GM19193 (cell line): ENCODE results near the gene CAMK1D.

Experiments
- POLR2A ChIP-seq: IDR thresholded peaks from 4 replicates; pipeline ENCODE4 v1.6.1; 2011; ENCODE audit not compliant: insufficient read depth, insufficient read length; ENCODE audit errors: extremely low read depth

CAMK1D gene

DNA sequence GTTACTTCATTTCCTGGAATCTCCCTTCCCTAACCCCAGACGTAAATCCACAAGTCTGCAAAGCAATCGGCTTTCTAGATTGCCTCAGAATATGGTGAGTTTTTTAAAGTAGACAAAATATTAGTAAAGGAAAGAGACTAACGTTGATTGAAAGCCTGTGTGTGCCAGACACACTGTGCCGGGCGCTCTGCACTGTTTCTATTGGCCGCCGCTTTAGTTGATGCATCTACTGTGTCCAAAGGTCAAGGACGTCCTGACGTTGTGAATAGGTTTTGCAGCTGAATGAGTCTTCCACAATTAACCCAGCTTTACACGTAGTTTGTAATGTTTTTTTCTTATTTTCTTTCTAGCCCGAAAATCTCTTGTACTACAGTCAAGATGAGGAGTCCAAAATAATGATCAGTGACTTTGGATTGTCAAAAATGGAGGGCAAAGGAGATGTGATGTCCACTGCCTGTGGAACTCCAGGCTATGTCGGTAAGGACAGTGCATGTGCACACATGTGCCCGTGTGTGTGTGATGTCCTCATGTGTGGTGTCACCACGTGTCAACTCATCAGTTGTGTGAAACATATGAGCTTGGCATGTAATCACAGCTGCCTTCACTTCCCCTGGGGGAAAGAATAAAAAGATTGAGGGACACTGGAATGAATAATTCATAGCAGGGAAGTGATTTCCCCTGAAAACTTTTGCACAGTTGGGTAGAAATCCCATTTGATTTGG, 420.1 kb downstream of the CAMK1D start:
- no peak for TF ChIP-seq POLR2A

DNA sequence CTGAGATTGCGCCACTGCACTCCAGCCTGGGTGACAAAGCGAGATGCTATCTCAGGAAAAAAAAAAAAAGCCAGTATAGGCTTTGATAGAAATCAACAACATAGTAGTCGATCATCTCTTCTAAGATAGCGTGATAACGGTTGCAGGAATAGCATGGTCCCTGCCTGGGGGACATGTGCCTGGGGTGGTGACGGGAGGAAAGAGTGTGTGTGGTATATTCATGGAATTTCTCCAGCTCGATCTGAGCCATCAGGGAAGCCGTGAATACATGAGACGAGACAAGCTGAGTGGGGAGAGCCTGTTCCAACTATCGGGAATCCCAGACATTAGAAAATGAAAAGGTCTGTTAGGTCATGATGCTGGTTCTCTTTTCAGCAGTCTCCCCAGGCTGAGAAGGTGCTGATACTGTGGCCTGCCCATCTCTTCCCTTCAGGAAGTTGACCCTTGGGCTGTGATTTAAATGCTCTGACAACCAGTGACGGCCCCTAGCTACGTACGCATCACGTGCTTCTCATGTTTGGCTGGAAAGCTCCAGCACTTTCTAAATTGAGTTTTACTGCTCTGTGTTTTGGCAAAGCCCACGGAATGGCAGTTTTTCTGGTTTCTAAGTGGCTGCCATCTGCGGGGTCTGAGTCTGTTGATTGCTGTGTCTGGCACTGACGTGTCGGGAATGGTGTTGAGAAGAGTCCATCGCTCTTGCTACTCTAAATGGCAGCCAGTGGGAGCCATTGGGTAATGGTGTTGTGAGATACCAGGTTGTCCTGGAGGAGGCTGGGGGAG, 422.8 kb downstream of the CAMK1D start:
- TF ChIP-seq POLR2A = no peak

DNA sequence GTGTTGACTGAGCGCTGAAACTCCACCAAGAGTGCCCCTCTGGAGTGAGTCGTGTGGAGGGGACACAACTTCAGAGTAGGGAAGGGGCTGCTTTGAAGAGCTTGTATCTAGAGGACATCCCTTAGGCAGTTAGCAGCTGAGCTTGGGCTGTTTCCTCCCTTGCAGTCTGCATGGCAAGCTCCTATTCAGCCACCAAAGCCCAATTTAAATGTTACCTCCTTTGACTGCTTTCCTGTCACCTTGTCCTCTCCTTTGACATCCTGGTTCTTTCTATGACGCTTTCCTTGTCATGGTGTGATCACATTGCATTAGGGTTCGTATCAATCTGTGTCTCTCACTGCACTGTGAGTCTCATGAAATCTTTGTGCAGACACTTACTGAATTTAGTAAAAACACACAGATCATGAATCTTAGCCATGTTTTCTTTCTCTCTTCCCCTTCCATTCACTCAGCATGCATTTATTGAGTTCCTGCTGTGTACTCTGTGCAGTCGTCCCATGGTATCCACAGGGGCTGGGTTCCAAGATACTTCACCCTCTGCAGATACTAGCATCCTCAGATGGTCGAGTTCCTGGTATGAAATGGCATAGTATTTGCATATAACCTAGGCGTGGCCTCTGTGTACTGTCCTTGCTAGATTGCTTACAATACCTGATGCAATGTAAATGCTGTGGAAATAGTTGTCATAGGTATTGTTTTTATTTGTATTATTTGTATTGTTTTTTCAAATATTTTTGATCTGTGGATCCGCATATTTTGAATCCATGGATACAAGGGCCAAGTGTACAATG, 423.6 kb downstream of the CAMK1D start:
- TF ChIP-seq POLR2A = no peak

- TF ChIP-seq POLR2A = no peak
Observed at GRCh38 chr10:12774204-12774894, 425.0 kb downstream of the CAMK1D start.

- no peak for TF ChIP-seq POLR2A
Observed at GRCh38 chr10:12777840-12778585, 428.7 kb downstream of the CAMK1D start.

DNA sequence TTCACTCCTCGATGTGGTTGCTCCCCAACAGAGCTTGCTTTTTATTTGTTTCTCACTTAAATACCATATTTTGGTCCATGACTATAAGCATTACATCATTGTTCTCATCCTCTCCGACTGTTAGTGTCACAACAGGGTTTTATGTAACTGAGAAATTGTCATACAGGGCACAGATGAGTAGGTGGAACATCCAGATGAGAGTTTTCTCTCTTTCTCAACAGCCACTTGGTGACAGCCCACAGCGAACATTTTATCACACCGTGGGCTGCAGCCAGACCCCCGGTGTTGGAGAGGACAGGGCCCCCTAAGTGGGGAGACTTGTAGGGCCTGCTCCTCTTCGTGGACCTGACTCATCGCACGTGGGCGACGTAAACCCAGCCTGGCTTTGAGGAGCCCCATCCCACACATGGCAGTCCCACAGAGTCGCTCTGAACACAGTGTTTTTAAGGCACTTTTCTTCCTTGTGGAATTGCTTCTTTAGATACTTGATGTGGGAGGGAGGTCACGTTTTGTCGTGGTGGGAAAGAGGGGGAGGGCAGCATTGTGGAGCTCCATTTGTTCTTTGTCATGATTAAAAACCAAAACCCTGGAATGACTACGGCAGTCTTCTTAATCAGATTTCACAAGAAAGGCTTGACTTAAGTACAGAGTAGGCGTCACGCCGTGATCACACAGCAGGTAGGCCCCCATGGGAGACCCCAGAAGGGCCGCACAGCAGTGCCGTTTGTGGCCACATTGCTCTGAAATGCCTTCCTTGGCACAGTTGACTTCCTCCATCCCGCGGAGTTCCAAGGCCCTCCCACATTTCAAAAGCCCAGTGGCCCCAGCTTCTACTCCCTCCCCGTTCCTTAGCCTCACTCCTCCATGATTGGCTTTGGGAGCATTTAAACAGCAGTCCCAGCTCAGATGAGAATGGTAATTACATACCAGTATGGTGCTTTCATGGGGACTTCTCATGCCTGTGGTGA, 431.6 kb downstream of the CAMK1D start:
- TF ChIP-seq POLR2A = no peak

DNA sequence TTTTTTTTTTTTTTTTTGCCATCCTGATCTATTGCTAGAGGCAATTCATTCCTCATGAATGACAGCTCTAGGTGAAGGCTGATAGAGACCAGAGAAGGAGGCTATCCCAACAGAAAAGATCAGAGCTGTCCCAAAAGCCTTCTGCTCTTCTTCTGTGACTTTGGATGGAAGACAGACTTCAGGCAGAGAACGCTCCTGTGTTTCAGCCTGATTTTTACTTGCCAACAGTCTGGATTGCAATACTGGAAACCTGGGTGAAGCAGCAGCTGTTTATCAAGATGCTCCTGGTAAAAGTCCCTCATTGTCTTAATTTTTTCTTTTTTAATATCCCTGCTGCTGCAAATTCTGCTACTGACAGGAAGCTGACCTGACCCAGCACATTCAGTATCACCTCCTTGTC, 432.6 kb downstream of the CAMK1D start:
- TF ChIP-seq POLR2A = no peak

DNA sequence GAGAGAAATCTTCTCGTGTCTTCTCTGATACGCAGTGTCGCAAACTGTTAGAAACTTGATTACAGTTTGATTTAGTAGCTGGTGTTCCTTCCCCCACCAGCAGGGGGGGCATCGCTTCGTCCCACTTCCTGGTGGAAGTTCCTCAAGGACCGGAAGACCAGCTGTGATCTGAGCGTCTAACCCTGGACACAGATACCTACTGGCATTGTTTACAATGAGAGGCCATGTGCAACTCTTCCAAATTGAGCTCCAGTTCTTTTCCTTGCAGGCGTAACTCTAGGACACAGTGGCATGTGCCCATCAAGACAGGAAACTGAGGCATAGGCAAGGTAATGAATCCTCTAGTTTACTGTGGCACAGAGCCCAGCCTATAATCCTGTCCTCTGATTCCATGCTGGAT, 433.2 kb downstream of the CAMK1D start:
- no peak for TF ChIP-seq POLR2A

GRCh38 chr10:12783293-12783692, 433.9 kb downstream of the CAMK1D start:
- no peak for TF ChIP-seq POLR2A

GRCh38 chr10:12784646-12785045, 435.3 kb downstream of the CAMK1D start:
- no peak for TF ChIP-seq POLR2A

DNA sequence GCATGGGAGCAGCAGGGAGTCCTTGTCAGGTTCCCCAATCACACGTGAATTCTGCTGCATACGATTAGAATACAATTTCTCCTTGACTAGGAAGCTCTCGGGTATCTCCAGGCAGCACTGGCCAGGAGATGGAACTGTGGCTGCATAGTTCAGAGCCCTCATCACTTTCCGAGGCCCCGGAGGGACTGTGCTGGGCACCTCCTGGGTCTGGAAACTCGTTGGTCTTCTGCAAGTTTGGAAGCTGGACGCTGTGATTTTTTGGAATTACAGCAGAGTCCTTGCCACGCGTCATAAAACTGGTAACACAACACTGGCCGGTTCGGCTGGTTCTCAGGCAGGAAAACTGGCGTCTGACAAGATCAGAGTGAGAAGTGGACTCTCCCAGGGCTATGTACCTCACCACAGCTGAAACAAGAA, 436.1 kb downstream of the CAMK1D start:
- TF ChIP-seq POLR2A = no peak

DNA sequence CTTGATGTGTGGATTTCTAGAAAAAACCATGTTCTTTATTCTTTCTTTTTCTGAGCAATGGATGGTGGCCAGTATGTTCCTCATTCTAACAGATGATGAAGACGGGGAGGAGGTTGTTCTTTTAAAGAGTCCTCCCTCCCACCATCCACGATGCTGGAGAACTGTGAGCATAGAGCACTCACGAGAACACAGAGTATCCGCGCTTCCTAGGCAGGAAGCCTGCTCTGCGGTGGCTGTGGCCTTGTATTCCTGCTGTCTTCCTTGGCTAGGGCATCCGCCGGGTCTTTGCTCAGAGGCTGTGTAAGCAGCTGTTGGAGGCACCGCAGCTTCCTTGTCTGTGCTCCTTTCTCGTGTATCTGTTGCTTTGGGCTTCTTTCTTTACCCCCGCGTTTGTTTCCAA, 437.9 kb downstream of the CAMK1D start:
- TF ChIP-seq POLR2A = no peak

DNA sequence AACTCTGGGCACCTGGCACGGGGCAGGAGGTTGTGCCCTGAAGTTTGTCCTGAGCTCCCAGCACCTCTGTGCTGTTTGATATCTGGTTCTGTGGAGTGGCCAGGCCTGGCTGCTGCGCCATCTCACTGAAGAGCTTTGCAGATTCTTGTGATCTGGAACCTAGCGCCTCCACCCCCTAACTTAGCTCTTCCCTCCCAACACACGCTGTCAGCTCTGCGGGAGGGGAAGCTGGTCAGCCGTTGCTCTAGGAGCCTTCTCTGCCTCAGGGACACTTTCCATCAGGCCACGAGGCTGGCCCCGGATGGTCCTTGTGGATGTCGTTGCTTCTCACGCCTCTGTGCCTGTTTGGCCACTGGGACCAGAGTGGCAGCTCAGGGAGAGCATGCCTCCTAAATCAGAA, 438.9 kb downstream of the CAMK1D start:
- TF ChIP-seq POLR2A = no peak
